ENCODE measurements around the gene PSMB3.
A peak's percentile ranks its signal among the peaks of the same experiment; 100 is the strongest.

Gene PSMB3

DNA sequence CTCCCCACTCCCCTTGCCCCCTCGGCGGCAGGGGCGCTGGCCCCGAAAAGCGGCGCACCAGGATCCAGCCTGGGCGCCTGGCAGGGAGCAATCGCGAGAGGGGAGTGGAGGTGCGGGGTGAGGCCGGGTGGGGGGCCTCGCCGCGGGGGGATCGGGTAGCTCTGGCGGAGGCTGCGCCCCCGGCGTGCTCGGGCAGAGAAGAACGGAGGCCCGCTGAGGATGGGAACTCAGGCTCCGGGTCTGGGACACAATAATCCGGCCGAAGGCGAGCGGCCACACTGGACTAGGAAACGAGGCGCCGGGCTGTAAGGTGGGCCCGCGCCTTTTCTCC lies 3.7 kb upstream of the PSMB3 start (continued):
- TF ChIP-seq, protein P1, sequence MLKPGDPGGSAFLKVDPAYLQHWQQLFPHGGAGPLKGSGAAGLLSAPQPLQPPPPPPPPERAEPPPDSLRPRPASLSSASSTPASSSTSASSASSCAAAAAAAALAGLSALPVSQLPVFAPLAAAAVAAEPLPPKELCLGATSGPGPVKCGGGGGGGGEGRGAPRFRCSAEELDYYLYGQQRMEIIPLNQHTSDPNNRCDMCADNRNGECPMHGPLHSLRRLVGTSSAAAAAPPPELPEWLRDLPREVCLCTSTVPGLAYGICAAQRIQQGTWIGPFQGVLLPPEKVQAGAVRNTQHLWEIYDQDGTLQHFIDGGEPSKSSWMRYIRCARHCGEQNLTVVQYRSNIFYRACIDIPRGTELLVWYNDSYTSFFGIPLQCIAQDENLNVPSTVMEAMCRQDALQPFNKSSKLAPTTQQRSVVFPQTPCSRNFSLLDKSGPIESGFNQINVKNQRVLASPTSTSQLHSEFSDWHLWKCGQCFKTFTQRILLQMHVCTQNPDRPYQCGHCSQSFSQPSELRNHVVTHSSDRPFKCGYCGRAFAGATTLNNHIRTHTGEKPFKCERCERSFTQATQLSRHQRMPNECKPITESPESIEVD (tag by site-specific recombination; IDR thresholded peaks at IDR 0.05): no peak
- no peak for TF ChIP-seq ZNF248 (tag by site-specific recombination; IDR thresholded peaks at IDR 0.05)
- peak; percentile 52; the same call in 1 of the 2 replicates for TF ChIP-seq KLF8 (tag by site-specific recombination; IDR thresholded peaks at IDR 0.05)

DNA sequence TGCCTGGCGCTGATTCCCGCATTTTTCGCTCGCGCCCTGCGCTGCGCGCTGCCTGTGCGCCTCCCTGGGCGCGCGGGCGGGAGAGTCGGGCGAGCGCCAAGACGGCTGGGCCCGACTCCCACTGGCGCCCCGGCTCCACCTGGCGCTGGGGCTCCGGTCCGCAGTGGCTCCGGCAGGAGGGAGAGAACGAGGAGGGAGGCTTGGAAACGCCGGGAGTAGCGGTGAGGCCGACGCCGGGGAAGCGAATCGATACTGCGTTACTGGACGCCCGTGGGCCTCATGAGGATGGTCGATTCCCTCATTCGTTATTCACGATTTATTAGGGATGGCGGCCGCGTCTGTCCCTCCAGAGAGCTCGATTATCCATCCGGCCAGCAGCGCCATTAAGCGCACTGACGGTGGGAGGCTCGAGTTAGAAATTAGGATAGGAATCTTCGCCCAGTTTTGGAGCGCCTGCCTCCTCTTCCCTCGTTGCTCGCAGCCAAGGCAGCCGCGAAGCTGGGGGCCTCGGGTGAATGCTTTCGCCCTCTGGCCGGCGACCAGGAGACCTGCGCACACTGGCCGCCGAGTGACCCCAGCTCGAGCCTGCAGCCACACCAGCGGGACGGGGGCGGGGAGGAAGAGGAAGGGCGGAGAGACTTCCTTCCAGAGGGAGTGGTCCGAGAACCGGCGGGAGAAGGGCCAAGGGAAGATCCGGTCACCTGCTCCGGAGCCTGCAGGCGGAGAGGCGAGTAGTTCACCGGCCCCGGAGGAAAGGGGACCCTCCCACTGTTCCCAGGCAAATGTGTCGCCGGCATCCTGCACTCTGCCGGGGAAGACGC lies 3.1 kb upstream of the PSMB3 start:
- H3K4me1 ChIP-seq (ENCODE audit: control insufficient read depth, insufficient read depth, low read length): peaks cover 29% of the 10 kb centered on the region
- no peaks in the 10 kb centered on the region for H3K9me3 ChIP-seq (ENCODE audit: control insufficient read depth, insufficient read depth, low read depth, low read length)
- CTCF ChIA-PET: interaction anchor here (0.7 kb wide), 1 partner anchor 45 kb away, joined by 6 read pairs; no protein-coding TSS in a partner anchor
- H3K27ac ChIP-seq (ENCODE audit: extremely low read depth, low read depth, low read length): peak overlapping the region; percentile 89
- peaks cover 9 to 10% of the 10 kb centered on the region in 2 experiments for H3K36me3 ChIP-seq (ENCODE audit: control insufficient read depth in 2 of 2, insufficient read depth in 1 of 2, low read length in 2 of 2)
- peak overlapping the region; percentile 54 for H3K4me3 ChIP-seq (ENCODE audit: low read depth, low read length)
- POLR2A ChIA-PET: interaction anchor here (0.5 to 1.6 kb wide), 9 partner anchors 9 to 209 kb away, joined by 3 to 7 read pairs (median 3); partner anchors contain the start of genes CISD3, LASP1 and MLLT6
- TF ChIP-seq ZNF76 (tag by site-specific recombination; IDR thresholded peaks at IDR 0.05; ENCODE audit: borderline replicate concordance, low read depth) (no peak; the same call in 1 of the 2 replicates), ZNF791 (tag by site-specific recombination; IDR thresholded peaks at IDR 0.05) (no peak), EGR2 (tag by site-specific recombination; IDR thresholded peaks at IDR 0.05; ENCODE audit: low read depth) (peak; percentile 47; the same call in 1 of the 2 replicates), SP7 (tag by site-specific recombination; IDR thresholded peaks at IDR 0.05) (peak; percentile 68), ZSCAN30 (tag by site-specific recombination; IDR thresholded peaks at IDR 0.05) (peak; percentile 98), ZFP69B (tag by site-specific recombination; IDR thresholded peaks at IDR 0.05) (peak; percentile 68; the same call in 1 of the 2 replicates), ZNF416 (tag by site-specific recombination; IDR thresholded peaks at IDR 0.05) (no peak), MYNN (tag by site-specific recombination; IDR thresholded peaks at IDR 0.05; ENCODE audit: borderline replicate concordance) (0 out of 2 replicates have a peak, but pooled peaks have one; percentile 42), KLF1 (tag by site-specific recombination; IDR thresholded peaks at IDR 0.05) (peak; percentile 96), ZNF324 (tag by site-specific recombination; IDR thresholded peaks at IDR 0.05) (peak; percentile 20; the same call in 1 of the 2 replicates), ZEB2 (tag by site-specific recombination; IDR thresholded peaks at IDR 0.05) (peak; percentile 87), ZBTB21 (tag by site-specific recombination; IDR thresholded peaks at IDR 0.05) (0 out of 2 replicates have a peak, but pooled peaks have one; percentile 18), BCL11A (tag by site-specific recombination; IDR thresholded peaks at IDR 0.05; ENCODE audit: low read depth) (peak; percentile 83; the same call in 1 of the 2 replicates), GLIS1 (tag by site-specific recombination; IDR thresholded peaks at IDR 0.05) (peak; percentile 25; the same call in 1 of the 2 replicates), ZBTB17 (tag by site-specific recombination; IDR thresholded peaks at IDR 0.05) (peak; percentile 98), ZBTB20 (tag by site-specific recombination; IDR thresholded peaks at IDR 0.05) (peak; percentile 67)
- TF ChIP-seq, protein P2, sequence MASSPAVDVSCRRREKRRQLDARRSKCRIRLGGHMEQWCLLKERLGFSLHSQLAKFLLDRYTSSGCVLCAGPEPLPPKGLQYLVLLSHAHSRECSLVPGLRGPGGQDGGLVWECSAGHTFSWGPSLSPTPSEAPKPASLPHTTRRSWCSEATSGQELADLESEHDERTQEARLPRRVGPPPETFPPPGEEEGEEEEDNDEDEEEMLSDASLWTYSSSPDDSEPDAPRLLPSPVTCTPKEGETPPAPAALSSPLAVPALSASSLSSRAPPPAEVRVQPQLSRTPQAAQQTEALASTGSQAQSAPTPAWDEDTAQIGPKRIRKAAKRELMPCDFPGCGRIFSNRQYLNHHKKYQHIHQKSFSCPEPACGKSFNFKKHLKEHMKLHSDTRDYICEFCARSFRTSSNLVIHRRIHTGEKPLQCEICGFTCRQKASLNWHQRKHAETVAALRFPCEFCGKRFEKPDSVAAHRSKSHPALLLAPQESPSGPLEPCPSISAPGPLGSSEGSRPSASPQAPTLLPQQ (tag by site-specific recombination; IDR thresholded peaks at IDR 0.05): peak; percentile 61
- TF ChIP-seq, protein P3, sequence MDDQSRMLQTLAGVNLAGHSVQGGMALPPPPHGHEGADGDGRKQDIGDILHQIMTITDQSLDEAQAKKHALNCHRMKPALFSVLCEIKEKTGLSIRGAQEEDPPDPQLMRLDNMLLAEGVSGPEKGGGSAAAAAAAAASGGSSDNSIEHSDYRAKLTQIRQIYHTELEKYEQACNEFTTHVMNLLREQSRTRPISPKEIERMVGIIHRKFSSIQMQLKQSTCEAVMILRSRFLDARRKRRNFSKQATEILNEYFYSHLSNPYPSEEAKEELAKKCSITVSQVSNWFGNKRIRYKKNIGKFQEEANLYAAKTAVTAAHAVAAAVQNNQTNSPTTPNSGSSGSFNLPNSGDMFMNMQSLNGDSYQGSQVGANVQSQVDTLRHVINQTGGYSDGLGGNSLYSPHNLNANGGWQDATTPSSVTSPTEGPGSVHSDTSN (CRISPR knock-in tag; IDR thresholded peaks at IDR 0.05): peak; percentile 71
- TF ChIP-seq, protein P4, sequence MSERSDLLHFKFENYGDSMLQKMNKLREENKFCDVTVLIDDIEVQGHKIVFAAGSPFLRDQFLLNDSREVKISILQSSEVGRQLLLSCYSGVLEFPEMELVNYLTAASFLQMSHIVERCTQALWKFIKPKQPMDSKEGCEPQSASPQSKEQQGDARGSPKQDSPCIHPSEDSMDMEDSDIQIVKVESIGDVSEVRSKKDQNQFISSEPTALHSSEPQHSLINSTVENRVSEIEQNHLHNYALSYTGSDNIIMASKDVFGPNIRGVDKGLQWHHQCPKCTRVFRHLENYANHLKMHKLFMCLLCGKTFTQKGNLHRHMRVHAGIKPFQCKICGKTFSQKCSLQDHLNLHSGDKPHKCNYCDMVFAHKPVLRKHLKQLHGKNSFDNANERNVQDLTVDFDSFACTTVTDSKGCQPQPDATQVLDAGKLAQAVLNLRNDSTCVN (tag by site-specific recombination; optimal IDR thresholded peaks at IDR 0.05): peak; percentile 96
- TF ChIP-seq, protein P5, sequence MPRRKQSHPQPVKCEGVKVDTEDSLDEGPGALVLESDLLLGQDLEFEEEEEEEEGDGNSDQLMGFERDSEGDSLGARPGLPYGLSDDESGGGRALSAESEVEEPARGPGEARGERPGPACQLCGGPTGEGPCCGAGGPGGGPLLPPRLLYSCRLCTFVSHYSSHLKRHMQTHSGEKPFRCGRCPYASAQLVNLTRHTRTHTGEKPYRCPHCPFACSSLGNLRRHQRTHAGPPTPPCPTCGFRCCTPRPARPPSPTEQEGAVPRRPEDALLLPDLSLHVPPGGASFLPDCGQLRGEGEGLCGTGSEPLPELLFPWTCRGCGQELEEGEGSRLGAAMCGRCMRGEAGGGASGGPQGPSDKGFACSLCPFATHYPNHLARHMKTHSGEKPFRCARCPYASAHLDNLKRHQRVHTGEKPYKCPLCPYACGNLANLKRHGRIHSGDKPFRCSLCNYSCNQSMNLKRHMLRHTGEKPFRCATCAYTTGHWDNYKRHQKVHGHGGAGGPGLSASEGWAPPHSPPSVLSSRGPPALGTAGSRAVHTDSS (tag by site-specific recombination; IDR thresholded peaks at IDR 0.05): peak; percentile 87
- TF ChIP-seq, protein P6, sequence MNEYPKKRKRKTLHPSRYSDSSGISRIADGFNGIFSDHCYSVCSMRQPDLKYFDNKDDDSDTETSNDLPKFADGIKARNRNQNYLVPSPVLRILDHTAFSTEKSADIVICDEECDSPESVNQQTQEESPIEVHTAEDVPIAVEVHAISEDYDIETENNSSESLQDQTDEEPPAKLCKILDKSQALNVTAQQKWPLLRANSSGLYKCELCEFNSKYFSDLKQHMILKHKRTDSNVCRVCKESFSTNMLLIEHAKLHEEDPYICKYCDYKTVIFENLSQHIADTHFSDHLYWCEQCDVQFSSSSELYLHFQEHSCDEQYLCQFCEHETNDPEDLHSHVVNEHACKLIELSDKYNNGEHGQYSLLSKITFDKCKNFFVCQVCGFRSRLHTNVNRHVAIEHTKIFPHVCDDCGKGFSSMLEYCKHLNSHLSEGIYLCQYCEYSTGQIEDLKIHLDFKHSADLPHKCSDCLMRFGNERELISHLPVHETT (tag by site-specific recombination; IDR thresholded peaks at IDR 0.05): peak; percentile 10; the same call in 1 of the 2 replicates
- TF ChIP-seq, protein P7, sequence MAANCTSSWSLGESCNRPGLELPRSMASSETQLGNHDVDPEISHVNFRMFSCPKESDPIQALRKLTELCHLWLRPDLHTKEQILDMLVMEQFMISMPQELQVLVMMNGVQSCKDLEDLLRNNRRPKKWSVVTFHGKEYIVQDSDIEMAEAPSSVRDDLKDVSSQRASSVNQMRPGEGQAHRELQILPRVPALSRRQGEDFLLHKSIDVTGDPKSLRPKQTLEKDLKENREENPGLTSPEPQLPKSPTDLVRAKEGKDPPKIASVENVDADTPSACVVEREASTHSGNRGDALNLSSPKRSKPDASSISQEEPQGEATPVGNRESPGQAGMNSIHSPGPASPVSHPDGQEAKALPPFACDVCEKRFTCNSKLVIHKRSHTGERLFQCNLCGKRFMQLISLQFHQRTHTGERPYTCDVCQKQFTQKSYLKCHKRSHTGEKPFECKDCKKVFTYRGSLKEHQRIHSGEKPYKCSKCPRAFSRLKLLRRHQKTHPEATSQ (tag by site-specific recombination; IDR thresholded peaks at IDR 0.05): 0 out of 2 replicates have a peak, but pooled peaks have one; percentile 39

Data from HEK293 (cell line).